Trophoblast cell (in vitro differentiated cells and primary cell): Measurements from ENCODE around the gene SPIRE1.
"Not testable (repeated sequence)": the region's sequence is repeated elsewhere in the genome, so short reads cannot be mapped to it uniquely, and the experiment has no call there.

ENCODE experiments used
- DNase-seq, 2 donors: peaks; one replicate each; pipeline ENCODE4 v3.0.0-alpha.2; 2016
- H2AFZ ChIP-seq: 2 replicates; pipeline ENCODE4 v1.6.1; 2013; ENCODE audit warnings: low read length, moderate library complexity, mild to moderate bottlenecking; ENCODE audit not compliant: insufficient read depth, poor library complexity
- H2AK5ac ChIP-seq: 2 replicates; pipeline ENCODE4 v1.6.1; 2013; ENCODE audit warnings: mild to moderate bottlenecking, low read length
- H2BK120ac ChIP-seq: 2 replicates; pipeline ENCODE4 v1.6.1; 2013; ENCODE audit warnings: low read length, mild to moderate bottlenecking, moderate library complexity; ENCODE audit not compliant: insufficient read depth, poor library complexity
- H2BK12ac ChIP-seq: 2 replicates; pipeline ENCODE4 v1.6.1; 2013; ENCODE audit warnings: mild to moderate bottlenecking, low read length, moderate library complexity
- H2BK5ac ChIP-seq: 2 replicates; pipeline ENCODE4 v1.6.1; 2013; ENCODE audit warnings: low read length, low read depth, moderate library complexity, mild to moderate bottlenecking; ENCODE audit not compliant: poor library complexity
- H3K14ac ChIP-seq: 2 replicates; pipeline ENCODE4 v1.6.1; 2013; ENCODE audit warnings: mild to moderate bottlenecking, low read length
- H3K18ac ChIP-seq: 2 replicates; pipeline ENCODE4 v1.6.1; 2013; ENCODE audit warnings: mild to moderate bottlenecking, low read length
- H3K23ac ChIP-seq: 2 replicates; pipeline ENCODE4 v1.6.1; 2013; ENCODE audit warnings: low read length
- H3K27ac ChIP-seq: 2 replicates; pipeline ENCODE4 v1.5.1; 2013; ENCODE audit warnings: low read depth, mild to moderate bottlenecking, inconsistent platforms, low read length, moderate library complexity
- H3K27me3 ChIP-seq: 2 replicates; pipeline ENCODE4 v1.6.1; 2013; ENCODE audit warnings: inconsistent platforms, mild to moderate bottlenecking, low read length, moderate library complexity; ENCODE audit not compliant: insufficient read depth
- H3K36me3 ChIP-seq, 2 experiments: 1 replicate in 1 of 2; 2 replicates in 1 of 2; pipeline ENCODE4 v1.6.1; 2013; ENCODE audit warnings: low read length in 2 of 2, mild to moderate bottlenecking in 2 of 2, moderate library complexity in 1 of 2; ENCODE audit not compliant: insufficient read depth in 2 of 2, control insufficient read depth in 1 of 2
- H3K4ac ChIP-seq: 2 replicates; pipeline ENCODE4 v1.6.1; 2013; ENCODE audit warnings: low read depth, mild to moderate bottlenecking, low read length, moderate library complexity
- H3K4me1 ChIP-seq, 2 experiments: 1 replicate in 1 of 2; 2 replicates in 1 of 2; pipeline ENCODE4 v1.6.1; 2013; ENCODE audit warnings: low read length in 2 of 2, mild to moderate bottlenecking in 2 of 2, moderate library complexity in 1 of 2; ENCODE audit not compliant: insufficient read depth in 2 of 2, control insufficient read depth in 1 of 2
- H3K4me2 ChIP-seq: 2 replicates; pipeline ENCODE4 v1.6.1; 2013; ENCODE audit warnings: inconsistent platforms, mild to moderate bottlenecking, low read length, moderate library complexity
- H3K4me3 ChIP-seq: 2 replicates; pipeline ENCODE4 v1.5.1; 2013; ENCODE audit warnings: mild to moderate bottlenecking, low read depth, low read length, inconsistent platforms
- H3K79me1 ChIP-seq: one replicate; pipeline ENCODE4 v1.6.1; 2013; ENCODE audit warnings: low read length
- H3K79me2 ChIP-seq: 2 replicates; pipeline ENCODE4 v1.6.1; 2013; ENCODE audit warnings: low read length, mild to moderate bottlenecking; ENCODE audit not compliant: control insufficient read depth, insufficient read depth, poor library complexity
- H3K9ac ChIP-seq: 2 replicates; pipeline ENCODE4 v1.6.1; 2013; ENCODE audit warnings: mild to moderate bottlenecking, low read length
- H3K9me3 ChIP-seq: 2 replicates; pipeline ENCODE4 v1.6.1; 2013; ENCODE audit warnings: low read depth, mild to moderate bottlenecking, control low read depth, inconsistent platforms, low read length; ENCODE audit not compliant: insufficient read depth
- H4K12ac ChIP-seq: 2 replicates; pipeline ENCODE4 v1.6.1; 2013; ENCODE audit warnings: low read depth, mild to moderate bottlenecking, low read length, moderate library complexity
- H4K8ac ChIP-seq: 2 replicates; pipeline ENCODE4 v1.6.1; 2013; ENCODE audit warnings: low read depth, mild to moderate bottlenecking, low read length, moderate library complexity
- H4K91ac ChIP-seq: one replicate; pipeline ENCODE4 v1.6.1; 2013; ENCODE audit warnings: low read depth, mild to moderate bottlenecking, low read length, moderate library complexity
- WGBS: extraction: QIAGEN DNeasy Blood & Tissue Kit; methylation state at CpG from one replicate; pipeline ENCODE4 v1.1.7; 2013; ENCODE audit warnings: missing lambda C conversion rate; ENCODE audit not compliant: insufficient read length, insufficient coverage; ENCODE audit errors: extremely low coverage; 5-methylcytosine and 5-hydroxymethylcytosine counted together

Gene SPIRE1

GRCh38 chr18:12645751-12646203 is 12.1 kb downstream of the SPIRE1 start:
- H3K14ac ChIP-seq = no peak overlapping the region
- peaks cover 7% of the 10 kb centered on the region in 2 experiments for H3K4me1 ChIP-seq
- H3K79me1 ChIP-seq = no peaks in the 10 kb centered on the region
- H3K23ac ChIP-seq = no peak overlapping the region
- no peak overlapping the region for H3K9ac ChIP-seq
- H4K91ac ChIP-seq = no peak overlapping the region
- no peak overlapping the region for H3K4me3 ChIP-seq
- H2AFZ ChIP-seq = no peak overlapping the region
- H2BK12ac ChIP-seq = no peak overlapping the region
- H4K12ac ChIP-seq = no peak overlapping the region
- no peaks in the 10 kb centered on the region for H3K9me3 ChIP-seq
- no peak overlapping the region for H2BK120ac ChIP-seq
- no peak overlapping the region for H2AK5ac ChIP-seq
- no CpG with 5 or more reads among the region's 10 CpGs for WGBS
- H3K36me3 ChIP-seq = no peaks in the 10 kb centered on the region
- no peak overlapping the region for H2BK5ac ChIP-seq
- no peak overlapping the region for H4K8ac ChIP-seq
- H3K27me3 ChIP-seq = no peaks in the 10 kb centered on the region
- H3K27ac ChIP-seq = no peak overlapping the region
- H3K18ac ChIP-seq = no peak overlapping the region
- peak; percentile 22 to 37 for DNase-seq
- H3K4ac ChIP-seq = no peak overlapping the region
- no peaks in the 10 kb centered on the region for H3K79me2 ChIP-seq
- H3K4me2 ChIP-seq = no peak overlapping the region

GRCh38 chr18:12645254-12645653 is 12.7 kb downstream of the SPIRE1 start:
- Histone ChIP-seq H3K18ac (no peak overlapping the region), H2AK5ac (no peak overlapping the region), H3K4me2 (no peak overlapping the region), H4K8ac (no peak overlapping the region), H2BK5ac (no peak overlapping the region), H3K4me1 (peaks cover 8 to 9% of the 10 kb centered on the region in 2 experiments), H3K9me3 (no peaks in the 10 kb centered on the region), H3K4ac (no peak overlapping the region), H3K27ac (no peak overlapping the region), H3K79me1 (no peaks in the 10 kb centered on the region), H4K12ac (no peak overlapping the region), H3K79me2 (no peaks in the 10 kb centered on the region), H3K27me3 (no peaks in the 10 kb centered on the region), H2BK120ac (no peak overlapping the region), H3K9ac (no peak overlapping the region), H3K14ac (no peak overlapping the region), H2BK12ac (no peak overlapping the region), H3K36me3 (no peaks in the 10 kb centered on the region), H3K23ac (no peak overlapping the region), H2AFZ (no peak overlapping the region), H4K91ac (no peak overlapping the region), H3K4me3 (no peak overlapping the region)
- peak in 1 of 2 donors; percentile 47 for DNase-seq

GRCh38 chr18:12643756-12644155 is 14.2 kb downstream of the SPIRE1 start:
- H3K79me1 ChIP-seq, H3K4ac ChIP-seq, H4K8ac ChIP-seq, H3K4me3 ChIP-seq, H2AFZ ChIP-seq, H3K36me3 ChIP-seq, DNase-seq, H2BK120ac ChIP-seq, H2AK5ac ChIP-seq, H4K91ac ChIP-seq, H3K18ac ChIP-seq, H3K9me3 ChIP-seq, H2BK5ac ChIP-seq, H3K23ac ChIP-seq, H3K4me2 ChIP-seq, H3K79me2 ChIP-seq, H3K27me3 ChIP-seq, H3K9ac ChIP-seq, H4K12ac ChIP-seq, H3K27ac ChIP-seq, H3K14ac ChIP-seq, H2BK12ac ChIP-seq, H3K4me1 ChIP-seq: not testable (repeated sequence)
- no CpG with 5 or more reads among the region's 5 CpGs for WGBS

- Histone ChIP-seq H3K4me2 (no peak overlapping the region), H3K79me2 (no peaks in the 10 kb centered on the region), H3K27me3 (no peaks in the 10 kb centered on the region), H3K4me1 (peaks cover 6% of the 10 kb centered on the region in 2 experiments), H3K14ac (no peak overlapping the region), H4K91ac (no peak overlapping the region), H3K79me1 (no peaks in the 10 kb centered on the region), H2AK5ac (no peak overlapping the region), H3K4me3 (no peak overlapping the region), H4K8ac (no peak overlapping the region), H2BK12ac (no peak overlapping the region), H3K9me3 (no peaks in the 10 kb centered on the region), H3K36me3 (no peaks in the 10 kb centered on the region), H3K23ac (no peak overlapping the region), H2BK120ac (no peak overlapping the region), H3K18ac (no peak overlapping the region), H2BK5ac (no peak overlapping the region), H3K4ac (no peak overlapping the region), H2AFZ (no peak overlapping the region), H3K9ac (no peak overlapping the region), H3K27ac (no peak overlapping the region), H4K12ac (no peak overlapping the region)
- no peak for DNase-seq
- WGBS = no CpG with 5 or more reads among the region's 6 CpGs
Measured at GRCh38 chr18:12640881-12641200, 17.1 kb downstream of the SPIRE1 start.
